ES-I3 (cell line): ENCODE measurements around the gene ORAI2.
"Not testable (repeated sequence)": the region's sequence is repeated elsewhere in the genome, so short reads cannot be mapped to it uniquely, and the experiment has no call there.

ENCODE experiments used
- H3K36me3 ChIP-seq: 2 replicates; pipeline ENCODE4 v1.6.1; 2013; ENCODE audit warnings: mild to moderate bottlenecking, low read length, control low read depth, moderate library complexity; ENCODE audit not compliant: insufficient read depth
- H3K4me1 ChIP-seq: 2 replicates; pipeline ENCODE4 v1.6.1; 2013; ENCODE audit warnings: mild to moderate bottlenecking, control low read depth, low read length; ENCODE audit not compliant: insufficient read depth
- H3K9ac ChIP-seq: 2 replicates; pipeline ENCODE4 v1.6.1; 2013; ENCODE audit warnings: low read depth, mild to moderate bottlenecking, low read length, moderate library complexity
- H3K9me3 ChIP-seq: 2 replicates; pipeline ENCODE4 v1.6.1; 2013; ENCODE audit warnings: mild to moderate bottlenecking, low read length, moderate library complexity; ENCODE audit not compliant: control insufficient read depth, insufficient read depth

The ORAI2 gene

GRCh38 chr7:102407910-102408309, 25.5 kb upstream of the ORAI2 start:
- Histone ChIP-seq H3K9me3 (no peaks in the 10 kb centered on the region), H3K4me1 (no peaks in the 10 kb centered on the region), H3K36me3 (peaks cover 20% of the 10 kb centered on the region), H3K9ac (no peak overlapping the region)

GRCh38 chr7:102408530-102408929, 24.8 kb upstream of the ORAI2 start:
- not testable (repeated sequence) for H3K9me3 ChIP-seq, H3K9ac ChIP-seq, H3K4me1 ChIP-seq
- H3K36me3 ChIP-seq = peaks cover 20% of the 10 kb centered on the region

DNA sequence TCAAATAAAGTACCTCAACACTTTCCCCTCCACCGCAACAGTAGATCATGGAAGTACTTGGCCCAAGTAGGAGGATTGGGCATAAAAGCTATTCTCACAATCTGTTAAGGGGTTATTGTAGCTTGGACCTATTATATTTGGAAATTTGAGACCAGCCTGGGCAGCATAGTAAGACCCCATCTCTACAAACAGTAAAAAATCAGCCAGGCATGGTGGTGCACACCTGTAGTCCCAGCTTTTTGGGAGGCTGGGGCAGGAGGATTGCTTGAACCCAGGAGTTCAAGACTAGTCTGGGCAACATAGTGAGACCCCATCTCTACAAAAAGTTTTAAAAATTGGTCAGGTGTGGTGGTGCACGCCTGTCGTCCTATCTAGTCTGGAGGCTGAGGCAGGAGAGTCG, 24.0 kb upstream of the ORAI2 start:
- Histone ChIP-seq H3K36me3 (peaks cover 20% of the 10 kb centered on the region), H3K4me1 (no peaks in the 10 kb centered on the region), H3K9ac (no peak overlapping the region), H3K9me3 (no peaks in the 10 kb centered on the region)

DNA sequence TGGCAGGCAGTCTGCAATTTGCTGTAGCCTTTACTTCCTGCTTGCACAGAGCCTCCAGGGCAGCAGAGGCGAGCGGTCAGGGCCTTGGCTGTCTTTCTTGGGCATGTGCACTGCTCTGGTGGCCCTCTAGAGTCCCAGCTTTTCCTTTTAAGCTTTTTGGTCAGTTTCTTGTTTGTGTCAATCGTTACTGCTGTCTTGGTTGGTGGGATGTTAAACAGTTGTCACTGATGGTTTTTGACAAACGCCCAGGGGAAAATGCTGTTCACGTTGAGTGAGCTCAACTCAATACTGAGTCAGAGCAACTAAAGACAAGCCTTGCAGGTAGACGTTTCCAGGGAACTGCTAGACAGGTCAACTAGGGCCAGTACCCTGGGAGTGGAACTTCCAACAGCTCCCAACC, 23.3 kb upstream of the ORAI2 start:
- Histone ChIP-seq H3K9ac (no peak overlapping the region), H3K4me1 (no peaks in the 10 kb centered on the region), H3K9me3 (no peaks in the 10 kb centered on the region), H3K36me3 (peaks cover 20% of the 10 kb centered on the region)

DNA sequence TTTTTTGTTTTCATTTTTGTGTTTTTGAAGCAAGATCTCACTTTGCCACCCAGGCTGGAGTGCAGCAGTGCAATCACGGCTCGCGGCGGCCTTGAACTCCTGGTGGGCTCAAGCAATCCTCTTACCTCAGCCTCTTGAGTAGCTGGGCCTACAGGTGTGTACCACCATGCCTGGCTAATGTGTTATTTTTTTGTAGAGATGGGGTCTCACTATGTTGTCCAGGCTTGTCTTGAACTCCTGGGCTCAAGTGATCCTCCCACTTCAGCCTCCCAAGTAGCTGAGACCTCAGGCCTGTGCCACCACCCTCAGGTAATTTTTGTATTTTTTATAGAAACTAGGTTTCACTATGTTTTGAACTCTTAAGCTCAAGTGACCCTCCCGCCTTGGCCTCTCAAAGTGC, 22.5 kb upstream of the ORAI2 start:
- Histone ChIP-seq H3K36me3 (peaks cover 15% of the 10 kb centered on the region), H3K9ac (no peak overlapping the region), H3K9me3 (no peaks in the 10 kb centered on the region), H3K4me1 (no peaks in the 10 kb centered on the region)

DNA sequence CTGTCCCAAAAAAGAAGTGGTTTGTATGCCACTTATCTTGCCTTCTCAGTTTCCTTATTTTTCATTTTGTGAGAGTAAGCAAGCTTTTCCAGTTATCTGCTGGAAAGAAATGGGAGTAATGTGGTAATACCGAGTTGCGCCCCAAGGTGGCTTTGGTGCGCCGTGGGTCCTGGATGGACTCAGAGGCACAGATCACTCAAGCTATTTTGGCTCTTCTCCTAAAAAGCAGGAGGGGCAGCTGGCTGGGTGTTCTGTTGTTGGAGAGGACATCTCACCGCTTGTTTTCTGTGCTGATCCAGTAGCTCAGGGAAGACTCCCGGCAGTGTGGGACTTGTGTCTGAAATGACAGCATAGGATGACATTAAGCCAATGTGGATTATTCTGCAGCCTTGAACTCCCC, 20.8 kb upstream of the ORAI2 start:
- H3K36me3 ChIP-seq = peaks cover 8% of the 10 kb centered on the region
- H3K4me1 ChIP-seq = no peaks in the 10 kb centered on the region
- no peak overlapping the region for H3K9ac ChIP-seq
- no peaks in the 10 kb centered on the region for H3K9me3 ChIP-seq

DNA sequence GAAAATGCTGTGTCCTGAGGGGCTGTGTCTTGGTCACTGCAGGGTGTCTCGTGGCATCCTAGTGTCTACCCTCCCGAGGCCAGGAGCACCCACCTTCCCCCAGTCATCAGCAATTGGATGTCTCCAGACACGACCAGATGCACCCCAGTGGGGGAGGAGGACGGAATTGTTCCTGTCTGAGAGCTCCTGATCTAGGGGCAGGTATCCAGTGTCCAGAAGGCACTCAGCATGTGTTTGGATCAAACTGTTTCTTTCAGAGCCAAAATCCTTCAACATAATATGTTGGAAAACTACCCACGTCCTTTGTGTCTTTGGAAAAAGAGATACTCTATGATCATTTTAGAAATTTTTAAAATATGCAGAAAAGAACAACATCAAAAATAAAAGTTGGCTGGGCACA, 20.3 kb upstream of the ORAI2 start:
- Histone ChIP-seq H3K36me3 (peaks cover 3% of the 10 kb centered on the region), H3K9ac (no peak overlapping the region), H3K4me1 (no peaks in the 10 kb centered on the region), H3K9me3 (no peaks in the 10 kb centered on the region)

DNA sequence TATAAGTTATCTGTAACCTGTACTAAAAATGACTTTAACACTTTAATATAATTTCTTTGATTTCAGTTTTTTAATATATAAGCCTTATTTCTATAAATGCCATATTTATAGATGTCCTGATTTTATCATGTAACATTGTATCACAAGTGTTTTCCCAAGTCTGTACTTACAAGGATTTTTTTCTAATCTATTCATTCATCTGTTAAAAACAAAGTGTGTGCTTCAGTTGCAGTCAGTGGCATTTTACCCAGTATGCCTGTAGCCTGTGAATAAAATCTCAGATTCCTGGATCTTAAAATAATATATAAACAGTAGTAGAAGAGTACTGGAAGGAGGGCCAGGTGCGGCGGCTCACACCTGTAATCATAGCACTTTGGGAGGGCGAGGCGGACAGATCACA, 19.8 kb upstream of the ORAI2 start:
- Histone ChIP-seq H3K9me3 (no peaks in the 10 kb centered on the region), H3K36me3 (peaks cover 3% of the 10 kb centered on the region), H3K9ac (no peak overlapping the region), H3K4me1 (no peaks in the 10 kb centered on the region)

DNA sequence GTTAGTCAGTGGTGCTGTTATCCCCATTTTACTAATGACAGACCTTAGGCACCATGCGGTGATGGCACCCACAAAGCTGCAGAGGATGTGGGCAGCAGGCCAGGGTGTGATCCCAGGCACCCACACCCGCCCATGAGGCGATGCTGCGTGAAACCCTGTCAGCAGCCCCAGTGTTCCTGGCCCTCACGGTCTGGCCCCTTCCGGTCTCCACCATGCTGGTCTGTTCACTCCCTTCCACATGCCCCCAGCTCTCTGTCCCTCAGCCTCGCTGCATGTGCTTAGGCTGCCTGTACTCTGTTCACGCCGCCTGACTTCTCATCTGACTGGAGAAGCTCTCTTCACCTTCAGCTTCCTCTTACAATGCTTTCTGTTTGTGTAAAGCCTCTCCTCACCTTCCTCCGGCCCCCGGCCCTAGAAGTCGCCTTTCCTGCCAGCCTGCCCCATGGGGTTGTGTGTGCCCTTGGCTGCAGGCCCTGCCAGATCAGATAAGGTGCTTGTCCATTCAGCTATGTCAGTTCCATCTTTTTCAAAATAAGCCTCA, 17.6 kb upstream of the ORAI2 start:
- Histone ChIP-seq H3K36me3 (peaks cover 2% of the 10 kb centered on the region; the same call in 1 of the 2 replicates), H3K9ac (no peak overlapping the region), H3K4me1 (peaks cover 7% of the 10 kb centered on the region; the same call in 1 of the 2 replicates), H3K9me3 (no peaks in the 10 kb centered on the region)

DNA sequence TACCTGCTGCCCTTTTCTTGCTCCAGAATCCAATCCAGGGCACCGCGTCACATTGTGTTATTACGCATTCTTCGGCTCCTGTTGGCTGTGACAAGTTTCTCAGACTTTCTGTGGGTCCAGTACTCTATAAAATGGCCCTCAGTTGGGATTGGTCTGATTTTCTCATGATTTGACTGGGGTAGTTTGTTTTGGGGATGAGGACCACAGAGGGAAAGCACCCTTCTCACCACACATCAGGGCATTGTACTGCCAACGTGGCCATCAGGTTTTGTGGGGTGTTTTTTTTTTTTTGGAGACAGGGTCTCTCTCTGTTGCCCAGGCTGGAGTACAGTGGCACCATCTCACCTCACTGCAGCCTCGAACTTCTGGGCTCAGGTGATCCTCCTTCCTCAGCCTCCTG, 17.0 kb upstream of the ORAI2 start:
- Histone ChIP-seq H3K36me3 (peaks cover 2% of the 10 kb centered on the region; the same call in 1 of the 2 replicates), H3K4me1 (peaks cover 8% of the 10 kb centered on the region; the same call in 1 of the 2 replicates), H3K9me3 (no peaks in the 10 kb centered on the region), H3K9ac (no peak overlapping the region)

DNA sequence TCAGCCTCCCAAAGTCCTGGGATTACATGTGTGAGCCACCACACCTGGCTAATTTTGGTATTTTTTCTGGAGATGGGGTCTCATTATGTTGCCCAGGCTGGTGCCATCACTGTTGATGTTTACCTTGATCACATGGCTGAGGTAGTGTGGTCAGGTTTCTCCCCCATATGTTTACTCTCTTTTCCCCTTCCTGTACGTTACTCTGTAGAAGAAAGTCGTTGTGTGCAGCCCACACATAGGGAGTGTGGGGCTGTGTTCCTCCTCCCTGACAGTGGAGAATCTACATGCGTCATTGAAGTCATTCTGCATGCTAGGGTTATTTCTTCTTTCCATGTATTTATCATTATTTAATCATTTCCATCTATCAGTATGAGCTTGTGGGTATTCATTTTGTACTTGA, 16.3 kb upstream of the ORAI2 start:
- no peaks in the 10 kb centered on the region for H3K9me3 ChIP-seq
- H3K4me1 ChIP-seq = peaks cover 8% of the 10 kb centered on the region; the same call in 1 of the 2 replicates
- no peak overlapping the region for H3K9ac ChIP-seq
- H3K36me3 ChIP-seq = peaks cover 2% of the 10 kb centered on the region; the same call in 1 of the 2 replicates

DNA sequence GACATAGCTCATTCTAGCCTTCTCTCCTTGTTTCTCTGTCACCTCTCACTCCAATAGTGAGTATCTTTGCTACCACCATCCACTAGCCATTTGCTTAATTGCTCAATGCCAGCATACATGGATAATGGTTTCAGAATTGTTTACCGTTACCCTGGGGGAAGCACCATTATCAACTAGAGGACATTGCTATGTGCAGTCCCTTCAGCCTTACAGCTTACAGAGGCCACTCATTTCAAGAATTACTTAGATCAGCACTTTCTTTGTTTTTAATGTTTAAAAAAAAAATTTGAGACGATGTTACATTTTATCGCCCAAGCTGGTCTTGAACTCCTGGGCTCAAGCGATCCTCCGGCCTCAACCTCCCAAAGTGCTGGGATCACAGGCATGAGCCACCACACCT, 14.8 kb upstream of the ORAI2 start:
- peaks cover 8% of the 10 kb centered on the region; the same call in 1 of the 2 replicates for H3K4me1 ChIP-seq
- H3K9me3 ChIP-seq = no peaks in the 10 kb centered on the region
- H3K36me3 ChIP-seq = peaks cover 2% of the 10 kb centered on the region; the same call in 1 of the 2 replicates
- no peak overlapping the region for H3K9ac ChIP-seq

DNA sequence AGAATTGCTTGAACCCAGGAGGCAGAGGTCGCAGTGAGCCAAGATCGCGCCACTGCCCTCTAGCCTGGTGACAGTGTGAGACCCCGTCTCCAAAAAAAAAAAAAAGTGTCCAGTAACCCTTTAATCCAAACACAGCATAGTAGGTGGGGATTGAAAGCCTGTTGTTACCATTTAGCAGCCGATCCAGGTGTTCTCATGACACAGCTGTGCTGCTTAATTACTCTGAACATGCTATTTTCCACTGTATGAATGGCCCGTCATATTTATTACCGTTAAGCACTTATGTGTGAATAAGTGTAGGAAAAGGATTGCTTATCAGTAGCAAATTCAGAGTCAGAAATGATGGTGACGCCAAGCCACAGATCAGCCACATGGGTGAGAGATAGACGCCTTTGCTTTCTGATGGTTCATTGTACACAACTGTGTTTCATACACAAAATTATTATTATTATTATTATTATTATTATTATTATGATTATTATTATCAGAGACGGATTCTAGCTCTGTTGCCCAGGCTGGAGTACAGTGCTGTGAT, 11.6 kb upstream of the ORAI2 start:
- Histone ChIP-seq H3K9ac (no peak overlapping the region), H3K36me3 (0 out of 2 replicates have a peak, but pooled peaks cover 2% of the 10 kb centered on the region), H3K9me3 (no peaks in the 10 kb centered on the region), H3K4me1 (peaks cover 27% of the 10 kb centered on the region)

DNA sequence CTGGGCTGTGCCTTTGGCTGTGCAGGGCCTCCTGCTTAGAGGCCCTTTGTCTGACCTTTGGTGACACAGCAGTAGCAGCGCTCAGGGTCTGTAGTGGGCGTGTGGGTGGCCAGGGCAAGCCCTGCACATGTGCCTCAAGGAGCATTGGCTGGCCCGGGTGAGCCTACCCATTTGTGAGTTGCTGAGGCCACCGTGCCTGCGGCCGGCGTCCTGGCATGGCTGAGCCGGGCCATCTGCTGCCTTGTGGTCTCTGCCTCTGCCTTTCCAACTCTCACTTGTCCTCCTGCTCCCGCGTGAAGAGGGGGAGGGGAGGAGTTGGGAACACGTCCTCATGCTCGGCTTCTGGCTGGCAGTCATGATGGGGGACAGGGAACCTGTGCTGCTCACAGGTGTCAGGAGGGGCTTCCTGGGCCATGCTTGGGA, 9.2 kb upstream of the ORAI2 start:
- Histone ChIP-seq H3K9ac (no peak overlapping the region), H3K9me3 (no peaks in the 10 kb centered on the region), H3K36me3 (0 out of 2 replicates have a peak, but pooled peaks cover 2% of the 10 kb centered on the region), H3K4me1 (peaks cover 27% of the 10 kb centered on the region)

GRCh38 chr7:102424787-102425218, 8.6 kb upstream of the ORAI2 start:
- H3K9me3 ChIP-seq = no peaks in the 10 kb centered on the region
- no peak overlapping the region for H3K9ac ChIP-seq
- peaks cover 27% of the 10 kb centered on the region for H3K4me1 ChIP-seq
- H3K36me3 ChIP-seq = no peaks in the 10 kb centered on the region
